CD8-positive, alpha-beta memory T cell (primary cell): ENCODE results near the gene SNRPB. TPM values are rescaled to one million over a fixed set of nuclear protein-coding genes. Genes with fewer than 3 reads are reported as not detected.
"Not testable (repeated sequence)": the region's sequence is repeated elsewhere in the genome, so short reads cannot be mapped to it uniquely, and the experiment has no call there.

Source experiments
- CTCF ChIA-PET: fragments of 350-600 bp; sonication (Branson Sonifier 250); formaldehyde crosslinking; loops from one replicate; lab custom pipeline; 2021; ENCODE audit warnings: antibody characterized with exemption; lab: Charles Lee
- POLR2A ChIA-PET: fragments of 350-600 bp; sonication (Branson Sonifier 250); formaldehyde crosslinking; loops from one replicate; lab custom pipeline; 2021; ENCODE audit warnings: antibody characterized with exemption; lab: Charles Lee
- DNase-seq, 5 donors: peaks; one replicate each; pipeline versions ENCODE4 v3.0.0 to v3.0.0-alpha.2; 2020 to 2022; ENCODE audit warnings: mixed read lengths in 1 of 5
- H3K27ac ChIP-seq: one replicate; pipeline ENCODE4 v1.7.0; 2013; ENCODE audit warnings: low read depth, mild to moderate bottlenecking, low read length, moderate library complexity
- H3K27me3 ChIP-seq: 2 replicates; pipeline ENCODE4 v1.7.0; 2013; ENCODE audit warnings: low read length, mild to moderate bottlenecking; ENCODE audit not compliant: insufficient read depth, poor library complexity, severe bottlenecking
- H3K36me3 ChIP-seq: 2 replicates; pipeline ENCODE4 v1.7.0; 2013; ENCODE audit warnings: mild to moderate bottlenecking, low read length, moderate library complexity; ENCODE audit not compliant: insufficient read depth
- H3K4me1 ChIP-seq: 2 replicates; pipeline ENCODE4 v1.7.0; 2013; ENCODE audit warnings: mild to moderate bottlenecking, low read length, moderate library complexity; ENCODE audit not compliant: insufficient read depth
- H3K4me3 ChIP-seq: 2 replicates; pipeline ENCODE4 v1.7.0; 2013; ENCODE audit warnings: mild to moderate bottlenecking, low read length
- H3K9me3 ChIP-seq: 2 replicates; pipeline ENCODE4 v1.7.0; 2013; ENCODE audit warnings: mild to moderate bottlenecking, low read length
- H3K27ac Mint-ChIP-seq, 8 donors: one replicate each; pipeline ENCODE4 v1.8.0; 2020 to 2021; ENCODE audit warnings: mixed read lengths in 8 of 8, mild to moderate bottlenecking in 6 of 8, inconsistent platforms in 3 of 8, moderate library complexity in 3 of 8
- H3K27me3 Mint-ChIP-seq, 2 donors: one replicate each; pipeline ENCODE4 v1.8.0; 2020 to 2021; ENCODE audit warnings: mixed read lengths in 2 of 2, mild to moderate bottlenecking in 1 of 2, moderate library complexity in 1 of 2
- H3K36me3 Mint-ChIP-seq, 3 donors: one replicate each; pipeline ENCODE4 v1.8.0; 2020 to 2021; ENCODE audit warnings: mixed read lengths in 3 of 3, inconsistent platforms in 1 of 3, mild to moderate bottlenecking in 1 of 3
- H3K4me1 Mint-ChIP-seq, 3 donors: one replicate each; pipeline ENCODE4 v1.8.0; 2020 to 2021; ENCODE audit warnings: mixed read lengths in 3 of 3, inconsistent platforms in 1 of 3, mild to moderate bottlenecking in 1 of 3
- H3K4me3 Mint-ChIP-seq, 7 donors: one replicate each; pipeline ENCODE4 v1.8.0; 2020 to 2021; ENCODE audit warnings: mixed read lengths in 7 of 7, mild to moderate bottlenecking in 6 of 7, moderate library complexity in 4 of 7, inconsistent platforms in 2 of 7
- H3K9me3 Mint-ChIP-seq, 5 donors: one replicate each; pipeline ENCODE4 v1.8.0; 2020 to 2022; ENCODE audit warnings: mixed read lengths in 5 of 5, mild to moderate bottlenecking in 3 of 5, moderate library complexity in 2 of 5, inconsistent platforms in 1 of 5
- polyA plus RNA-seq: library from polyadenylated mRNA; unstranded; fragments of 300-500 nt; fragmentation: Illumina TruSeq; gene quantifications from one replicate; pipeline ENCODE4 v1.2.3, GENCODE V29; 2021
- total RNA-seq, 2 experiments: library from RNA; stranded (reverse); gene quantifications; one replicate each; pipeline ENCODE4 v1.2.3, GENCODE V29; 2021

The SNRPB gene
- total and polyA plus RNA-seq, 3 experiments from 2014 or later = 291 to 432 (median 423) TPM

- H3K4me3 Mint-ChIP-seq = peak overlapping the region; percentile 90 to 100 (median 98)
- H3K27ac Mint-ChIP-seq = peak overlapping the region in 7 of 8 donors; percentile 77 to 97 (median 94)
- H3K4me1 Mint-ChIP-seq = peaks cover 16 to 25% (median 18%) of the 10 kb centered on the region in 3 donors
- H3K4me3 ChIP-seq = peak overlapping the region; percentile 78
- POLR2A ChIA-PET = interaction anchor here (0.6 kb wide), 1 partner anchor 40 kb away, joined by 3 read pairs; no protein-coding TSS in a partner anchor
- peaks cover 15% of the 10 kb centered on the region for H3K4me1 ChIP-seq
- H3K36me3 Mint-ChIP-seq = peaks cover 0 to 6% (median 2%) of the 10 kb centered on the region in 3 donors
- no peaks in the 10 kb centered on the region for H3K9me3 Mint-ChIP-seq
- peaks cover 7 to 30% of the 10 kb centered on the region in 2 donors for H3K27me3 Mint-ChIP-seq
- CTCF ChIA-PET = interaction anchor here (8.8 kb wide), 1 partner anchor 13 kb away, joined by 89 read pairs; no protein-coding TSS in a partner anchor
- H3K27ac ChIP-seq = peak overlapping the region; percentile 74
- H3K36me3 ChIP-seq = no peaks in the 10 kb centered on the region
- no peaks in the 10 kb centered on the region for H3K9me3 ChIP-seq
- no peak for DNase-seq
- H3K27me3 ChIP-seq = no peaks in the 10 kb centered on the region
Observed at GRCh38 chr20:2509468-2509781, 38.8 kb upstream of the SNRPB start.

GRCh38 chr20:2508631-2509467 is 38.3 kb upstream of the SNRPB start, which contains the start of gene ZNF343:
Gene ZNF343 (minus strand): TSS chr20:2508915. CDS start chr20:2493895, 15,020 bp downstream.
- POLR2A ChIA-PET = interaction anchor here (0.6 to 1.5 kb wide), 3 partner anchors 13 to 39 kb away, joined by 3 to 4 read pairs (median 4); partner anchors contain the start of gene SNRPB
- Mint-ChIP-seq H3K36me3 (peaks cover 0 to 6% (median 2%) of the 10 kb centered on the region in 3 donors), H3K4me3 (peak within 1 kb of the TSS; percentile 90 to 100 (median 98)), H3K4me1 (peaks cover 17 to 25% (median 18%) of the 10 kb centered on the region in 3 donors), H3K27ac (peak within 1 kb of the TSS; percentile 77 to 99 (median 96)), H3K27me3 (peaks cover 6 to 29% of the 10 kb centered on the region in 2 donors), H3K9me3 (no peaks in the 10 kb centered on the region)
- CTCF ChIA-PET = interaction anchor here (8.8 kb wide), 1 partner anchor 14 kb away, joined by 89 read pairs; no protein-coding TSS in a partner anchor
- peak; percentile 61 to 83 (median 78) for DNase-seq
- Histone ChIP-seq H3K36me3 (no peaks in the 10 kb centered on the region), H3K27me3 (no peaks in the 10 kb centered on the region), H3K27ac (peak within 1 kb of the TSS; percentile 74), H3K9me3 (no peaks in the 10 kb centered on the region), H3K4me3 (peak within 1 kb of the TSS; percentile 78), H3K4me1 (peaks cover 15% of the 10 kb centered on the region)

- Histone ChIP-seq H3K27ac (peak overlapping the region; percentile 74), H3K9me3 (no peaks in the 10 kb centered on the region), H3K4me1 (peaks cover 15% of the 10 kb centered on the region), H3K4me3 (peak overlapping the region; percentile 78), H3K36me3 (no peaks in the 10 kb centered on the region), H3K27me3 (no peaks in the 10 kb centered on the region)
- H3K4me3 Mint-ChIP-seq = peak overlapping the region; percentile 90 to 100 (median 98)
- CTCF ChIA-PET = interaction anchor here (1.2 to 8.8 kb wide), 2 partner anchors 15 to 144 kb away, joined by 5 to 89 read pairs; partner anchors contain the start of gene NOP56
- H3K4me1 Mint-ChIP-seq = peaks cover 20 to 25% (median 24%) of the 10 kb centered on the region in 3 donors
- no peaks in the 10 kb centered on the region for H3K9me3 Mint-ChIP-seq
- POLR2A ChIA-PET = interaction anchor here (0.9 to 1.5 kb wide), 2 partner anchors 14 to 37 kb away, joined by 4 read pairs; partner anchors contain the start of gene SNRPB
- peak in 1 of 5 donors; percentile 6 for DNase-seq
- H3K36me3 Mint-ChIP-seq = peaks cover 0 to 6% (median 2%) of the 10 kb centered on the region in 3 donors
- peaks cover 6 to 21% of the 10 kb centered on the region in 2 donors for H3K27me3 Mint-ChIP-seq
- H3K27ac Mint-ChIP-seq = peak overlapping the region; percentile 50 to 99 (median 88)
Observed at GRCh38 chr20:2507875-2508630, 37.5 kb upstream of the SNRPB start.

GRCh38 chr20:2507464-2507863 is 36.9 kb upstream of the SNRPB start:
- ChIA-PET CTCF (interaction anchor here (1.2 to 8.8 kb wide), 2 partner anchors 15 to 144 kb away, joined by 5 to 89 read pairs; partner anchors contain the start of gene NOP56), POLR2A (interaction anchor here (1.5 kb wide), 1 partner anchor 15 kb away, joined by 4 read pairs; no protein-coding TSS in a partner anchor)
- peaks cover 23 to 27% (median 25%) of the 10 kb centered on the region in 3 donors for H3K4me1 Mint-ChIP-seq
- DNase-seq = no peak
- H3K36me3 ChIP-seq = no peaks in the 10 kb centered on the region
- peaks cover 15% of the 10 kb centered on the region for H3K4me1 ChIP-seq
- no peaks in the 10 kb centered on the region for H3K27me3 ChIP-seq
- no peak overlapping the region for H3K4me3 ChIP-seq
- H3K27ac ChIP-seq = no peak overlapping the region
- H3K36me3 Mint-ChIP-seq = peaks cover 0 to 6% (median 2%) of the 10 kb centered on the region in 3 donors
- no peaks in the 10 kb centered on the region for H3K9me3 Mint-ChIP-seq
- H3K4me3 Mint-ChIP-seq = peak overlapping the region; percentile 90 to 100 (median 98)
- peak overlapping the region in 1 of 8 donors; percentile 89 for H3K27ac Mint-ChIP-seq
- H3K27me3 Mint-ChIP-seq = peaks cover 6 to 18% of the 10 kb centered on the region in 2 donors
- H3K9me3 ChIP-seq = no peaks in the 10 kb centered on the region

GRCh38 chr20:2506426-2506825 is 35.8 kb upstream of the SNRPB start:
- H3K27ac ChIP-seq, H3K36me3 ChIP-seq, H3K4me3 Mint-ChIP-seq, H3K27me3 ChIP-seq, H3K36me3 Mint-ChIP-seq, H3K9me3 ChIP-seq, H3K9me3 Mint-ChIP-seq, H3K27me3 Mint-ChIP-seq, DNase-seq, POLR2A ChIA-PET, CTCF ChIA-PET, H3K4me3 ChIP-seq: not testable (repeated sequence)
- peaks cover 15% of the 10 kb centered on the region for H3K4me1 ChIP-seq
- peaks cover 23 to 27% (median 25%) of the 10 kb centered on the region in 3 donors for H3K4me1 Mint-ChIP-seq
- H3K27ac Mint-ChIP-seq = peak overlapping the region in 1 of 8 donors; percentile 41

- H3K36me3 Mint-ChIP-seq = peaks cover 7 to 18% (median 8%) of the 10 kb centered on the region in 3 donors
- H3K27me3 ChIP-seq, H3K27ac ChIP-seq, CTCF ChIA-PET, H3K9me3 Mint-ChIP-seq, H3K27ac Mint-ChIP-seq, H3K4me3 ChIP-seq, H3K36me3 ChIP-seq, DNase-seq, H3K9me3 ChIP-seq, H3K27me3 Mint-ChIP-seq, POLR2A ChIA-PET: not testable (repeated sequence)
- H3K4me1 Mint-ChIP-seq = peaks cover 23 to 27% (median 25%) of the 10 kb centered on the region in 3 donors
- H3K4me3 Mint-ChIP-seq = peak overlapping the region in 1 of 7 donors; percentile 13
- H3K4me1 ChIP-seq = peaks cover 15% of the 10 kb centered on the region
Observed at GRCh38 chr20:2504803-2505202, 34.2 kb upstream of the SNRPB start.

- CTCF ChIA-PET, H3K4me3 ChIP-seq, H3K27ac Mint-ChIP-seq, H3K4me3 Mint-ChIP-seq, H3K27ac ChIP-seq, H3K4me1 ChIP-seq, POLR2A ChIA-PET, H3K27me3 ChIP-seq, H3K9me3 Mint-ChIP-seq, H3K36me3 ChIP-seq, DNase-seq, H3K9me3 ChIP-seq, H3K27me3 Mint-ChIP-seq: not testable (repeated sequence)
- Mint-ChIP-seq H3K4me1 (peaks cover 9 to 14% (median 10%) of the 10 kb centered on the region in 3 donors), H3K36me3 (peaks cover 13 to 28% (median 13%) of the 10 kb centered on the region in 3 donors)
Observed at GRCh38 chr20:2502808-2503384, 32.3 kb upstream of the SNRPB start.
